HEK293 (cell line): ENCODE data around the gene AP3S2.
A peak's percentile ranks its signal among the peaks of the same experiment; 100 is the strongest.

Source experiments
- CTCF ChIA-PET: fragments of 350-600 bp; formaldehyde crosslinking; extraction: SDS; loops from one replicate; lab custom pipeline; 2021; ENCODE audit warnings: antibody characterized with exemption; lab: Yijun Ruan, JAX
- POLR2A ChIA-PET: fragments of 300-600 bp; formaldehyde crosslinking; extraction: SDS; loops from one replicate; lab custom pipeline; 2020; ENCODE audit warnings: antibody characterized with exemption, inconsistent platforms; lab: Yijun Ruan, JAX
- H3K27ac ChIP-seq: fragments of 200-500 bp; sonication (Bioruptor generic); 2 replicates; pipeline ENCODE4 v1.5.1; 2014; ENCODE audit warnings: low read depth, low read length, control low read depth, inconsistent platforms; ENCODE audit errors: extremely low read depth
- H3K36me3 ChIP-seq, 2 experiments: fragments of 200-500 bp in 1 of 2; sonication (Bioruptor generic) in 1 of 2; 1 replicate in 1 of 2; 2 replicates in 1 of 2; pipeline ENCODE4 v1.5.1; 2014 to 2017; ENCODE audit warnings: inconsistent platforms in 2 of 2, low read length in 2 of 2; ENCODE audit not compliant: control insufficient read depth in 2 of 2, insufficient read depth in 1 of 2
- H3K4me1 ChIP-seq: fragments of 200-500 bp; sonication (Bioruptor generic); 2 replicates; pipeline ENCODE4 v1.5.1; 2014; ENCODE audit warnings: mild to moderate bottlenecking, low read length, inconsistent platforms; ENCODE audit not compliant: control insufficient read depth, insufficient read depth
- H3K4me3 ChIP-seq: 2 replicates; pipeline ENCODE4 v1.5.1; 2011; ENCODE audit warnings: low read depth, mild to moderate bottlenecking, control low read depth, low read length, moderate library complexity
- H3K9me3 ChIP-seq: fragments of 200-500 bp; sonication (Bioruptor generic); 2 replicates; pipeline ENCODE4 v1.5.1; 2014; ENCODE audit warnings: low read depth, low read length, inconsistent platforms; ENCODE audit not compliant: control insufficient read depth, insufficient read depth
- GLI2 ChIP-seq: fragments of 450-650 bp; formaldehyde crosslinking; IDR thresholded peaks from 2 replicates; pipeline ENCODE4; 2017; ENCODE audit warnings: missing biosample characterization, missing genetic modification characterization, low read depth, borderline replicate concordance
- KLF7 ChIP-seq: fragments of 450-650 bp; formaldehyde crosslinking; IDR thresholded peaks from 2 replicates; pipeline ENCODE4 v1.5.1; 2016; ENCODE audit warnings: missing biosample characterization, missing genetic modification characterization, borderline replicate concordance
- SP7 ChIP-seq: fragments of 450-650 bp; formaldehyde crosslinking; IDR thresholded peaks from 2 replicates; pipeline ENCODE4 v1.5.1; 2016; ENCODE audit warnings: missing biosample characterization, missing genetic modification characterization
- YY1 ChIP-seq: fragments of 450-650 bp; formaldehyde crosslinking; IDR thresholded peaks from 2 replicates; pipeline ENCODE4 v1.5.1; 2018; ENCODE audit warnings: missing biosample characterization, missing genetic modification characterization
- ZBTB8A ChIP-seq: fragments of 450-650 bp; formaldehyde crosslinking; IDR thresholded peaks from 2 replicates; pipeline ENCODE4 v1.5.1; 2016; ENCODE audit warnings: missing biosample characterization, missing genetic modification characterization
- ZFHX2 ChIP-seq: fragments of 450-650 bp; formaldehyde crosslinking; conservative IDR thresholded peaks from 2 replicates; pipeline ENCODE4 v1.5.1; 2016; ENCODE audit warnings: missing biosample characterization, missing genetic modification characterization
- ZNF10 ChIP-seq: fragments of 450-650 bp; formaldehyde crosslinking; IDR thresholded peaks from 2 replicates; pipeline ENCODE4 v1.5.1; 2017; ENCODE audit warnings: missing biosample characterization, missing genetic modification characterization
- ZNF121 ChIP-seq: fragments of 450-650 bp; formaldehyde crosslinking; IDR thresholded peaks from 2 replicates; pipeline ENCODE4 v1.5.1; 2016; ENCODE audit warnings: missing biosample characterization, missing genetic modification characterization
- ZNF133 ChIP-seq: fragments of 450-650 bp; formaldehyde crosslinking; IDR thresholded peaks from 2 replicates; pipeline ENCODE4 v1.5.1; 2016; ENCODE audit warnings: missing biosample characterization, missing genetic modification characterization
- ZNF18 ChIP-seq: fragments of 450-650 bp; formaldehyde crosslinking; IDR thresholded peaks from 2 replicates; pipeline ENCODE4 v1.5.1; 2016; ENCODE audit warnings: missing biosample characterization, missing genetic modification characterization
- ZNF214 ChIP-seq: fragments of 450-650 bp; formaldehyde crosslinking; IDR thresholded peaks from 2 replicates; pipeline ENCODE4 v1.5.1; 2017; ENCODE audit warnings: missing biosample characterization, mild to moderate bottlenecking, missing genetic modification characterization, borderline replicate concordance
- ZNF23 ChIP-seq: fragments of 450-650 bp; formaldehyde crosslinking; IDR thresholded peaks from 2 replicates; pipeline ENCODE4 v1.5.1; 2016; ENCODE audit warnings: missing biosample characterization, missing genetic modification characterization, borderline replicate concordance
- ZNF248 ChIP-seq: fragments of 450-650 bp; formaldehyde crosslinking; IDR thresholded peaks from 2 replicates; pipeline ENCODE4 v1.5.1; 2017; ENCODE audit warnings: missing biosample characterization, missing genetic modification characterization
- ZNF280D ChIP-seq: fragments of 450-650 bp; formaldehyde crosslinking; IDR thresholded peaks from 2 replicates; pipeline ENCODE4 v1.5.1; 2016; ENCODE audit warnings: missing biosample characterization, missing genetic modification characterization
- ZNF311 ChIP-seq: fragments of 450-650 bp; formaldehyde crosslinking; IDR thresholded peaks from 2 replicates; pipeline ENCODE4 v1.5.1; 2017; ENCODE audit warnings: missing biosample characterization, missing genetic modification characterization, borderline replicate concordance
- ZNF324 ChIP-seq: fragments of 450-650 bp; formaldehyde crosslinking; IDR thresholded peaks from 2 replicates; pipeline ENCODE4 v1.5.1; 2016; ENCODE audit warnings: missing biosample characterization, missing genetic modification characterization
- ZNF362 ChIP-seq: fragments of 450-650 bp; formaldehyde crosslinking; IDR thresholded peaks from 2 replicates; pipeline ENCODE4 v1.5.1; 2016; ENCODE audit warnings: missing biosample characterization, missing genetic modification characterization
- ZNF433 ChIP-seq: fragments of 450-650 bp; formaldehyde crosslinking; IDR thresholded peaks from 2 replicates; pipeline ENCODE4 v1.5.1; 2016; ENCODE audit warnings: missing biosample characterization, missing genetic modification characterization, low read depth
- ZNF514 ChIP-seq: fragments of 450-650 bp; formaldehyde crosslinking; IDR thresholded peaks from 2 replicates; pipeline ENCODE4 v1.5.1; 2016; ENCODE audit warnings: missing biosample characterization, missing genetic modification characterization
- ZNF521 ChIP-seq: fragments of 450-650 bp; formaldehyde crosslinking; IDR thresholded peaks from 2 replicates; pipeline ENCODE4 v1.5.1; 2017; ENCODE audit warnings: missing biosample characterization, mild to moderate bottlenecking, missing genetic modification characterization
- ZNF530 ChIP-seq: fragments of 450-650 bp; formaldehyde crosslinking; IDR thresholded peaks from 2 replicates; pipeline ENCODE4 v1.5.1; 2016; ENCODE audit warnings: low read depth, missing biosample characterization, missing genetic modification characterization
- ZNF548 ChIP-seq: fragments of 450-650 bp; formaldehyde crosslinking; IDR thresholded peaks from 2 replicates; pipeline ENCODE4 v1.5.1; 2016; ENCODE audit warnings: missing biosample characterization, missing genetic modification characterization
- ZNF555 ChIP-seq: fragments of 450-650 bp; formaldehyde crosslinking; conservative IDR thresholded peaks from 2 replicates; pipeline ENCODE4 v1.5.1; 2017; ENCODE audit warnings: missing biosample characterization, mild to moderate bottlenecking, missing genetic modification characterization, inconsistent platforms
- ZNF621 ChIP-seq: fragments of 450-650 bp; formaldehyde crosslinking; IDR thresholded peaks from 2 replicates; pipeline ENCODE4 v1.5.1; 2017; ENCODE audit warnings: missing biosample characterization, missing genetic modification characterization
- ZNF660 ChIP-seq: fragments of 450-650 bp; IDR thresholded peaks from 2 replicates; pipeline ENCODE4 v1.5.1; 2018; ENCODE audit warnings: missing biosample characterization, mild to moderate bottlenecking, missing genetic modification characterization
- ZNF707 ChIP-seq: fragments of 450-650 bp; formaldehyde crosslinking; IDR thresholded peaks from 2 replicates; pipeline ENCODE4 v1.5.1; 2016; ENCODE audit warnings: missing biosample characterization, missing genetic modification characterization
- ZNF785 ChIP-seq: fragments of 450-650 bp; formaldehyde crosslinking; IDR thresholded peaks from 2 replicates; pipeline ENCODE4 v1.5.1; 2016; ENCODE audit warnings: missing biosample characterization, missing genetic modification characterization
- ZNF837 ChIP-seq: fragments of 450-650 bp; formaldehyde crosslinking; IDR thresholded peaks from 2 replicates; pipeline ENCODE4 v1.5.1; 2016; ENCODE audit warnings: missing biosample characterization, missing genetic modification characterization
- TF ChIP-seq, protein P1 (sequence below): fragments of 450-650 bp; formaldehyde crosslinking; IDR thresholded peaks from 2 replicates; pipeline ENCODE4 v1.5.1; 2016; ENCODE audit warnings: missing biosample characterization, missing genetic modification characterization

Gene AP3S2

GRCh38 chr15:89893696-89894447 is at the start of gene AP3S2:
AP3S2 (minus strand) TSS chr15:89893994; CDS start chr15:89893949, 45 bp downstream.
- H3K4me1 ChIP-seq, result peaks cover 3% of the 10 kb centered on the region
- peak within 1 kb of the TSS; percentile 84 for H3K27ac ChIP-seq
- ChIA-PET POLR2A (interaction anchor here (0.5 to 2.4 kb wide), 22 partner anchors 11 to 559 kb away, joined by 3 to 32 read pairs (median 4); partner anchors contain the start of genes ARPIN, CIB1, GDPGP1 and POLG), CTCF (interaction anchor here (0.6 to 10.2 kb wide), 3 partner anchors 18 to 132 kb away, joined by 3 to 145 read pairs (median 107); no protein-coding TSS in a partner anchor)
- H3K36me3 ChIP-seq, result peaks cover 3 to 8% of the 10 kb centered on the region in 2 experiments
- no peaks in the 10 kb centered on the region for H3K9me3 ChIP-seq
- peak within 1 kb of the TSS; percentile 64 for H3K4me3 ChIP-seq
- TF ChIP-seq ZNF785 (tag by site-specific recombination) (peak; percentile 93), ZNF18 (peak; percentile 66; the same call in 1 of the 2 replicates), ZNF548 (tag by site-specific recombination) (no peak), ZNF660 (tag by site-specific recombination) (peak; percentile 99), ZNF324 (tag by site-specific recombination) (peak; percentile 98), ZNF121 (tag by site-specific recombination) (peak; percentile 71; the same call in 1 of the 2 replicates), ZNF248 (tag by site-specific recombination) (no peak), ZBTB8A (peak; percentile 82), GLI2 (no peak), ZNF10 (tag by site-specific recombination) (peak; percentile 84), ZNF707 (0 out of 2 replicates have a peak, but pooled peaks have one; percentile 39), ZNF311 (tag by site-specific recombination) (no peak), SP7 (tag by site-specific recombination) (peak; percentile 96), KLF7 (tag by site-specific recombination) (peak; percentile 76; the same call in 1 of the 2 replicates), ZNF514 (no peak), ZNF362 (tag by site-specific recombination) (no peak), ZNF555 (no peak), ZFHX2 (tag by site-specific recombination) (no peak; the same call in 1 of the 2 replicates), ZNF530 (tag by site-specific recombination) (no peak), ZNF433 (tag by site-specific recombination) (no peak), ZNF214 (tag by site-specific recombination) (no peak), ZNF23 (tag by site-specific recombination) (no peak), ZNF837 (tag by site-specific recombination) (0 out of 2 replicates have a peak, but pooled peaks have one; percentile 61), ZNF521 (tag by site-specific recombination) (no peak), YY1 (tag by site-specific recombination) (peak; percentile 90), ZNF621 (tag by site-specific recombination) (no peak), ZNF133 (tag by site-specific recombination) (no peak), ZNF280D (tag by site-specific recombination) (0 out of 2 replicates have a peak, but pooled peaks have one; percentile 67)
- TF ChIP-seq, protein P1, sequence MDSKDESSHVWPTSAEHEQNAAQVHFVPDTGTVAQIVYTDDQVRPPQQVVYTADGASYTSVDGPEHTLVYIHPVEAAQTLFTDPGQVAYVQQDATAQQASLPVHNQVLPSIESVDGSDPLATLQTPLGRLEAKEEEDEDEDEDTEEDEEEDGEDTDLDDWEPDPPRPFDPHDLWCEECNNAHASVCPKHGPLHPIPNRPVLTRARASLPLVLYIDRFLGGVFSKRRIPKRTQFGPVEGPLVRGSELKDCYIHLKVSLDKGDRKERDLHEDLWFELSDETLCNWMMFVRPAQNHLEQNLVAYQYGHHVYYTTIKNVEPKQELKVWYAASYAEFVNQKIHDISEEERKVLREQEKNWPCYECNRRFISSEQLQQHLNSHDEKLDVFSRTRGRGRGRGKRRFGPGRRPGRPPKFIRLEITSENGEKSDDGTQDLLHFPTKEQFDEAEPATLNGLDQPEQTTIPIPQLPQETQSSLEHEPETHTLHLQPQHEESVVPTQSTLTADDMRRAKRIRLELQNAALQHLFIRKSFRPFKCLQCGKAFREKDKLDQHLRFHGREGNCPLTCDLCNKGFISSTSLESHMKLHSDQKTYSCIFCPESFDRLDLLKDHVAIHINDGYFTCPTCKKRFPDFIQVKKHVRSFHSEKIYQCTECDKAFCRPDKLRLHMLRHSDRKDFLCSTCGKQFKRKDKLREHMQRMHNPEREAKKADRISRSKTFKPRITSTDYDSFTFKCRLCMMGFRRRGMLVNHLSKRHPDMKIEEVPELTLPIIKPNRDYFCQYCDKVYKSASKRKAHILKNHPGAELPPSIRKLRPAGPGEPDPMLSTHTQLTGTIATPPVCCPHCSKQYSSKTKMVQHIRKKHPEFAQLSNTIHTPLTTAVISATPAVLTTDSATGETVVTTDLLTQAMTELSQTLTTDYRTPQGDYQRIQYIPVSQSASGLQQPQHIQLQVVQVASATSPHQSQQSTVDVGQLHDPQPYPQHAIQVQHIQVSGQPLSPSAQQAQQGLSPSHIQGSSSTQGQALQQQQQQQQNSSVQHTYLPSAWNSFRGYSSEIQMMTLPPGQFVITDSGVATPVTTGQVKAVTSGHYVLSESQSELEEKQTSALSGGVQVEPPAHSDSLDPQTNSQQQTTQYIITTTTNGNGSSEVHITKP, result peak; percentile 76
